H4 (cell line): ENCODE data around the gene ATP13A1. TPM values are rescaled to one million over a fixed set of nuclear protein-coding genes. Genes with fewer than 3 reads are reported as not detected.
"Not testable (repeated sequence)": the region's sequence is repeated elsewhere in the genome, so short reads cannot be mapped to it uniquely, and the experiment has no call there.

ENCODE experiments used
- DNase-seq: peaks from one replicate; pipeline ENCODE4 v3.0.0-alpha.2; 2015; ENCODE audit warnings: low spot score
- total RNA-seq: library from RNA; depleted of rRNA; stranded (reverse); fragments of >200 nt; shearing (Covaris generic); gene quantifications from 2 replicates; pipeline ENCODE4 v1.2.3, GENCODE V29; 2014; rRNA removed

ATP13A1 gene
- 39.6 and 49.4 TPM in 2 replicates for total RNA-seq

DNA sequence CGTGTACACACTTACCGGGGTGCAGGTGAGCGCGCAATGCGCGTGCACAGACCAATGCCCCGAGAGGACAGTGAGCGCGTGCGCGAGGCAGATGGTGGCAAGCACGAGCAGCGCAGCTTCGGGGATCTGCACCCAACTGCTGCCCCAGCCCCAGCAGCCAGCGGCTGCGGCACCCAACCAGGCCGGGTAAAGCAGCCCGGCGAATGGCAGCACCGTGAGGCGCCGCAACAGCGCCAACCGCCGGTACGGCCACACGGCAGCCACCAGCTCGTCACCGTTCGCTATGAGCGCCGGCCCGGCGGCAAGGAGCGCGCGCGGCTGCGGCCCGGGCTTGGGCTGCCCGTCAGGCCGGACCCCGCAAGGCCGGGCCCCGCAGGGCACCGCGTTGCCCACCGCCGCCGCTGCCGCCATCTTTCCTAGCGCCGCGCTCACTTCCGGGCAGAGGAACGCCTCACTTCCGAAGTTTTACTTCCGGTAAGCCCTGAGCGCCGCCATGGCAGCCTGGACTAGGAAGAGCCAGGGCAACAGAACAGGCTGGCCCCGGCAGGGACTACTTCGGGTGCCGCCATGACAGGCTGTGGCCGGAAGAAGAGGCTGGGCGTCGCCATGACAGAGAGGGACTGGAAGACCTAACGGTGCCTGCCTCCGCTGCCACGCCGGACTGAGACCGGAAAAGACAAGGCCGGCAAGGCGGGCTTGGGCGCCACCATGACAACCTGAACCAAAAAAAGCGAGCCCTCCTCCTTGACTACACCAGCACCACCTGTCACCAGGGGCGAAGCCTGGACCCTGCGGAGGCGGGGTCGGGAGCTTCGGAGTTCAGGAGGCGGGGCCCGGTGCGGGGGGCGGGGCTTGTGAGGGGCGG is at the start of gene ATP13A1:
TSS of gene ATP13A1 (minus strand) at position 421 of the 865 bp plus-strand sequence. CDS start at position 411, 10 bp downstream.
- peak; percentile 97 for DNase-seq

DNA sequence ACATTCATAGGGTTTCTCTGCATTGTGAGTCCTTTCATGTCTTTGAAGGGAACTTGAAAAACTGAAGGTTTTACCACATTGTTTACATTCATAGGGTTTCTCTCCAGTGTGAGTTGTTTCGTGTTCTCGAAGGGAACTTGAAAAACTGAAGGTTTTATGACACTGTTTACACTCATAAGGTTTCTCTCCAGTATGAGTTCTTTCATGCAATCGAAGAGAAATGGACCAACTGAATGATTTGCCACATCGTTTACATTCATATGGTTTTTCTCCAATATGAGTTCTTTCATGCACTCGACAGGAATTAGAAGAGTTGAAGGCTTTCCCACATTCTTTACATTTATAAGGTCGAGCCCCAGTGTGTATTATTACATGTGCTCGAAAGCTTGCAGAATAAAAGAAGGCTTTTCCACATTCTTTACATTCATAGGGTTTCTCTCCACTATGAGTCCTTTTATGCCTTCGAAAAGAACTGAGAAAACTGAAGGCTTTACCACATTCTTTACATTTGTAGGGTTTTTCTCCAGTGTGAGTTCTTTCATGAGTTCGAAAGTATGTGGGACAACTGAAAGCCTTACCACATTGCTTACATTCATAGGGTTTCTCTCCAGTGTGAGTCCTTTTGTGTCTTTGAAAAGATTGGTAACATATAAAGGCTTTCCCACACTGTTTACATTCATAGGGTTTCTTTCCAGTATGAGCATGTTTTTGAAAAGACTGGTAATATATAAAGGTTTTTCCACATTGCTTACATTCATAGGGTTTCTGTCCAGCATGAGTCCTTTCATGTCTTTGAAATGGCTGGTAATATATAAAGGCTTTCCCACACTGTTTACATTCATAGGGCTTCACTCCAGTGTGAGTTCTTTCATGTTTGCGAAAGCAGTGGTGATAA is 48.7 kb upstream of the ATP13A1 start:
- no peak for DNase-seq

GRCh38 chr19:19711306-19711933 is 47.9 kb upstream of the ATP13A1 start:
- DNase-seq: no peak

DNA sequence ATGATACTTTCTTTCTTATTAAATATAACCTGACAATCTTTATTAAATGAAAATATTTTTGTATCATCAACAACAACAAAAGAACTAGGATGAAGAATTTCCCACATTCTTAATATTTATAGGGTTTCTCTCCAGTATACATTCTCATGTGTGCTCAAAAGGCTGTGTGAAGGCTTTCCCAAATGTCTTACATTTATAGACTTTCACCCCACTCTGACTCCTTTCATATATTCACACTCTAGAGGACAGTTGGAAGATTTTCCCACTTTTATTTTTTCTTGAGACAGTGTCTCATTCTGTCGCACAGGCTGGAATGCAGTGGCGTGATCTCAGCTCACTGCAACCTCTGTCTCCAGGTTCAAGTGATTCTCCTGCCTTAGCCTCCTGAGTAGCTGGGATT is 47.0 kb upstream of the ATP13A1 start:
- no peak for DNase-seq

GRCh38 chr19:19704836-19705235 is 41.4 kb upstream of the ATP13A1 start:
- DNase-seq: no peak

DNA sequence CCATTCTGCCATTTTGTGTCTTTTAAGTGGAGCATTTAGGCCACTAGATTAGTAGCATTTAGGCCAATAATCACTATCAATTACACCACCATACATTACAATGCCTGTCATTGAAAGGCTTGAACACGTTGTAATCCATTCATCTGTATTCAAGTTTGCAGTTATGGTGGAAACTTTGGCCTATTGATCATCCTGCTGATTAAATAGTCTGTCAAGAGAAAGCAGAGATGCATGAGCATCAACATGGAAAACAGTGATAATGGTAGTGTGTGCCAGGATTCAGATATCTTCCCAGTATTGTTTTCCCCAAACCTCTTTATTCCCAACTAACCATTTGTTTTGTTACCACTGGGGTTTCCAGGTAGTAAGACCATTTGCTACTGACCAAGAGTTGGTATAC is 37.0 kb upstream of the ATP13A1 start:
- not testable (repeated sequence) for DNase-seq

- no peak for DNase-seq
These were observed 34.1 kb upstream of the ATP13A1 start for GRCh38 chr19:19697589-19697988.

DNA sequence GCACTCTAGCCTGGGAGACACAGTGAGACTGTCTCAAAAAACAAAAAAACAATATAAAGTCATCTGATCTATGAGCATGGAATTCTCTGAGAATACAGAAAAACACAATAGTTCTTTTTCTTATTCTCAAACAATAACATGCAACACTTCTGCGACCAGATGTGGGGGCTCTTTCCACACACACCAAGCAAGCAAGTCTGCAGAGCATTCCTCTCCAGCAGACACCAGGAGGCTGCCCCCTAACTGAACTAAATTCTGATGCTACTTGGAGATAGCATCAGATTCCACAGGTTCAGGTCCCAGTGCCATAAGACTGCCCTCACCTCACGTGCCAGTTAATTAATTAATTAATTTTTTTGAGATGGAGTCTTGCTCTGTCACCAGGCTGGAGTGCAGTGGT is 32.9 kb upstream of the ATP13A1 start:
- DNase-seq: no peak

DNA sequence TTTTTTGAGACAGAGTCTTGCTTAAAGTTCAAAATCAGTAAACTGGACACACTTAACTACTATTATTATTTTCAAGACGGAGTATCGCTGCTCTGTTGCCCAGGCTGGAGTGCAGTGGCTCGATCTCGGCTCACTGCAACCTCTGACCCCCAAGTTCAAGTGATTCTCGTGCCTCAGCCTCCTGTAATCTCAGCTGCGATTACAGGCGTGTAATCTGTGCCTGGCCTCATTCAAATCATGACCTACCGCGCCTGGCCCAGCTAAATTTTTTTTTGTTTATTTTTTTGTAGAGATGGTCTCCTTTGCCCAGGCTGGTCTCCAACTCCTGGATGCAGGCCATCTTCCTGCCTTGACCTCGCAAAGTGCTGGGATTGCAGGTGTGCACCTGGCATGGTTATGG is 28.2 kb upstream of the ATP13A1 start:
- no peak for DNase-seq

DNA sequence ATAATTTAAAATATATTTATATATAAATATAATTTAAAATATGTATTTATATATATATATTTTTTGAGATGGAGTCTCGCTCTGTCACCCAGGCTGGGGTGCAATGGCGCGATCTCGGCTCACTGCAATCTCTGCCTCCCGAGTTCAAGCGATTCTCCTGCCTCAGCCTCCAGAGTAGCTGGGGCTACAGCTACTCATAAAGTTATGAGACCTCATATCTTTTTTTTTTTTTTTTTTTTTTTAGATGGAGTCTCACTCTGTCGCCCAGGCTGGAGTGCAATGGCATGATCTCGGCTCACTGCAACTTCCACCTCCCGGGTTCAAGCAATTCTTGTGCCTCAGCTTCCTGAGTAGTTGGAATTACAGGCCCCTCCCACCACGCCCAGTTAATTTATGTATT is 25.5 kb upstream of the ATP13A1 start:
- DNase-seq: not testable (repeated sequence)

DNA sequence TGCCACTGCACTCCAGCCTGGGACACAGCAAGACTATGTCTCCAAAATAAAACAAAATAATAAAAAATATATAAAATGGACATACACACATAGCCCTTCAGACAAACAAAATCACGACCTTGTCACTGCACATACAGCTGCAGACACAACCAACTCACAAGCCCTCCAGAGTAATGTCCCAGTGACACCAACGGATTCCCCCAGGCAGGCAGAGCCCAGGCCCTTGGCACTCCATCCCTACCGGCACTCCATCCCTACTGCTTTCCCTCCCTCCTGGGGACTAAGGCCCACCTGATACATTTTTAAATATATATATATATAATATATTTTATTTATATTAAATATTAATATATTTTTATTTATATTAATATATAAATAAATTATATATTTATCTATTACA is 23.6 kb upstream of the ATP13A1 start:
- DNase-seq: no peak

DNA sequence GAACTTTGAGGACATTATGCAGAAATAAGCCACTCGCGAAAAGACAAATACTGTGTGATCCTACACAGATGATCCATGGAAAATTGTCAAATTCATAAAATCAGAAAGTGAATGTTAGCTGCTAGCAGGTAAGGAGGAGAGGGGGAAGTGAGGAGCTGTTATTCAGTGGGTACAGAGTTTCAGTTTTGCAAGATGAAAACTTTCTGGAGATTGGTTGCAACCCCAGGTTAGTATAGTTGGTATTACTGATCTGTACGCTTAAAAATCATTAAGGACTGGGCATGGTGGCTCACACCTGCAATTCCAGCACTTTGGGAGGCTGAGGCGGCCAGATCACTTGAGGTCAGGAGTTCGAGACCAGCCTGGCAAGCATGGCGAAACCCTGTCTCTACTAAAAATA is 23.1 kb upstream of the ATP13A1 start:
- no peak for DNase-seq

DNA sequence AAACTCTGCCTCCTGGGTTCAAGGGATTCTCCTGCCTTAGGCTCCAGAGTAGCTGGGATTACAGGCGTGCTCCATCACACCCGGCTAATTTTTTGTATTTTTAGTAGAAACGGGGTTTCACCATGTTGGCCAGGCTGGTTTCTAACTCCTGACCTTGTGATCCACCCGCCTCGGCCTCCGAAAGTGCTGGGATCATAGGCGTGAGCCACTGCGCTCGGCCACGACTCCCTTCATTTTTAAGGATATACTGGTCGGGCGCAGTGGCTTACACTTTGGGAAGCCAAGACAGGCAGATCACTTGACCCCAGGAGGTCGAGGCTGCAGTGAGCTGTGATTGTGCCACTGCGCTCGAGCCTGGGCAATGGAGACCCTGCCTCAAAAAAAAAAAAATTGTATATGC is 22.6 kb upstream of the ATP13A1 start:
- not testable (repeated sequence) for DNase-seq

DNA sequence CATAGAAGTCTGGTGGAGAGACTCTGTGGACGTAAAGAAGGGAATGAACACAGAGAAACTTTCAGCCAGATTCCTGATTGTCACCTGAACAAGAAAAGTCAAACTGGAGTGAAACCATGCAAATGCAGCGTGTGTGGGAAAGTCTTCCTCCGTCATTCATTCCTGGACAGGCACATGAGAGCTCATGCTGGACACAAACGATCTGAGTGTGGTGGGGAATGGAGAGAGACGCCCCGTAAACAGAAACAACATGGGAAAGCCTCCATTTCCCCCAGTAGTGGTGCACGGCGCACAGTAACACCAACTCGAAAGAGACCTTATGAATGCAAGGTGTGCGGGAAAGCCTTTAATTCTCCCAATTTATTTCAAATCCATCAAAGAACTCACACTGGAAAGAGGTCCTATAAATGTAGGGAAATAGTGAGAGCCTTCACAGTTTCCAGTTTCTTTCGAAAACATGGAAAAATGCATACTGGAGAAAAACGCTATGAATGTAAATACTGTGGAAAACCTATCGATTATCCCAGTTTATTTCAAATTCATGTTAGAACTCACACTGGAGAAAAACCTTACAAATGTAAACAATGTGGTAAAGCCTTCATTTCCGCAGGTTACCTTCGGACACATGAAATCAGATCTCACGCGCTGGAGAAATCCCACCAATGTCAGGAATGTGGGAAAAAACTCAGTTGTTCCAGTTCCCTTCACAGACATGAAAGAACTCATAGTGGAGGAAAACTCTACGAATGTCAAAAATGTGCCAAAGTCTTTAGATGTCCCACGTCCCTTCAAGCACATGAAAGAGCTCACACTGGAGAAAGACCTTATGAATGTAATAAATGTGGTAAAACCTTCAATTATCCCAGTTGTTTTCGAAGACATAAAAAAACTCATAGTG is 15.9 kb upstream of the ATP13A1 start:
- DNase-seq: no peak

- DNase-seq: no peak
These were observed 14.1 kb upstream of the ATP13A1 start for GRCh38 chr19:19677579-19677978.

DNA sequence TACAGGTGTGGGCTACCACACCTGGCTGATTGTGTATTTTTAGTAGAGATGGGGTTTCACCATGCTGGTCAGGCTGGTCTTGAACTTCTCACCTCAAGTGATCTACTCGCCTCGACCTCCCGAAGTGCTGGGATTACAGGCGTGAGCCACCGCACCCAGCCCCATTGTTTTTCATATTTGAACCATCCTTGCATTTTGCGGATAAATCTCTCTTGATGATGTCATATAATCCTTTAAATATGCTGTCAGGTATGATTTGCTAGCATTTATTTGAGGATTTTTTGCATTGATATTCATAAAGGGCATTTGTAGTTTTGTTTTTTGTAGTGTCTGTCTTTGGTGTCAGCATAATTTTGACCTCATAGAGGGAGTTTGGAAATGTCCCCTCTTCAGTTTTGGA is 10.8 kb upstream of the ATP13A1 start:
- no peak for DNase-seq

GRCh38 chr19:19672816-19673215 is 9.3 kb upstream of the ATP13A1 start:
- no peak for DNase-seq

- no peak for DNase-seq
These were observed 6.6 kb upstream of the ATP13A1 start for GRCh38 chr19:19670070-19670551.

- DNase-seq: peak; percentile 82
These were observed 4.9 kb upstream of the ATP13A1 start, which contains the start of gene ZNF101 for GRCh38 chr19:19668230-19669012. Gene ZNF101, plus strand, starts transcription at chr19:19668839. Its CDS starts 125 bp downstream, at chr19:19668964.

DNA sequence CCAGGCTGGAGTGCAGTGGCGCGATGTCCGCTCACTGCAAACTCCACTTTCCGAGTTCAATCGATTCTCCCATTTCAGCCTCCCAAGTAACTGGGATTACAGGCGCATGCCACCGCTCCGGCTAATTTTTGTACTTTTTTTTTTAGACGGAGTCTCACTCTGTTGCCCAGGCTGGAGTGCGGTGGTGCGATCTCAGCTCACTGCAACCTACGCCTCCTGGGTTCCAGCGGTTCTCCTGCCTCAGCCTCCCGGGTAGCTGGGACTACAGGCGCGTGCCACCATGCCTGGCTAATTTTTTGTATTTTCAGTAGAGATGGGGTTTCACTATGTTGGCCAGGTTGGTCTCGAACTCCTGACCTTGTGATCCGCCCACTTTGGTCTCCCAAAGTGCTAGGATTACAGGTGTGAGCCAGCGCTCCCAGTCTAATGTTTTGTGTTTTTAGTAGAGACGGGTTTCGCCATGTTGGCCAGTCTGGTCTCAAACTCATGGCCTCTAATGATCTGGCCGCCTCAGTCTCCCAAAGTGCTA is 2.0 kb upstream of the ATP13A1 start:
- not testable (repeated sequence) for DNase-seq
